G401 (cell line): ENCODE data around the gene HTR3D. TPM values are rescaled to one million over a fixed set of nuclear protein-coding genes. Genes with fewer than 3 reads are reported as not detected.
"Not testable (repeated sequence)": the region's sequence is repeated elsewhere in the genome, so short reads cannot be mapped to it uniquely, and the experiment has no call there.

Experiments used
- DNase-seq: peaks from one replicate; pipeline ENCODE4 v3.0.0-alpha.2; 2015; ENCODE audit warnings: low spot score
- in situ Hi-C: cut with HindIII; loops from 2 replicates; pipeline ENCODE4 v1.10.0; 2016; ENCODE audit warnings: low sequenced_read_pairs, mixed read lengths
- total RNA-seq: library from RNA; depleted of rRNA; stranded (reverse); fragments of >200 nt; shearing (Covaris generic); gene quantifications from 2 replicates; pipeline ENCODE4 v1.2.3, GENCODE V29; 2014; rRNA removed

Gene HTR3D
- total RNA-seq = not detected in 2 replicates

DNA sequence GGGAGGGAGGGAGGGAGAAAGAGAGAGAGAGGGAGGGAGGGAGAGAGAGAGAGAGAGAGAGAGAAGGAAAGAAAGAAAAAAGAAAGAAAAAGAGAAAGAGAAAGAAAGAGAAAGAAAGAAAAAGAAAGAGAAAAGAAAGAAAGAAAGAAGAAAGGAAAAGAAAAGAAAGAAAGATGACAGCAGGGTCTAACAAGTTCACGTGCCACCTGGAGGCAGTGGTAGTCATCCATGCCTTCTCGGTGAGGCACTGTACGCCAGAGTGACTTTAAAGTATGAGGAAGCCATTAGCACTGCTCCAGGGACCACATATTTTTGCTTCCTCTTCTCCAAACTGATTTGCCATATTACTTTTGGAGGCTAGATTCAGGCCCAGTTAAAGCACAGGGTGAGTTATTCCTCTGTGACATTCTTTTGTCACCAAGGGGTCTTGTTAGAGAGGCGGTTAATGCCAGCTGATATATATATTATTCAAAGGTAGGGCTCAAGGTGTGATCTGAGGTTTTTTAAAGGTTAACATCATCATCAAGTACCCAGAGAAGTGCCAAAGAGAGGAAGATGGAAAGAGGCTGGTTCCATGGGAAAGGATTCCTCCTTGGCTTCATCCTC, at the start of gene HTR3D:
Gene HTR3D, plus strand, starts transcription at position 556 of the 606 bp plus-strand sequence. Its CDS starts 0 bp downstream, at position 556.
- DNase-seq = no peak
- in situ Hi-C loops = no loop called here

DNA sequence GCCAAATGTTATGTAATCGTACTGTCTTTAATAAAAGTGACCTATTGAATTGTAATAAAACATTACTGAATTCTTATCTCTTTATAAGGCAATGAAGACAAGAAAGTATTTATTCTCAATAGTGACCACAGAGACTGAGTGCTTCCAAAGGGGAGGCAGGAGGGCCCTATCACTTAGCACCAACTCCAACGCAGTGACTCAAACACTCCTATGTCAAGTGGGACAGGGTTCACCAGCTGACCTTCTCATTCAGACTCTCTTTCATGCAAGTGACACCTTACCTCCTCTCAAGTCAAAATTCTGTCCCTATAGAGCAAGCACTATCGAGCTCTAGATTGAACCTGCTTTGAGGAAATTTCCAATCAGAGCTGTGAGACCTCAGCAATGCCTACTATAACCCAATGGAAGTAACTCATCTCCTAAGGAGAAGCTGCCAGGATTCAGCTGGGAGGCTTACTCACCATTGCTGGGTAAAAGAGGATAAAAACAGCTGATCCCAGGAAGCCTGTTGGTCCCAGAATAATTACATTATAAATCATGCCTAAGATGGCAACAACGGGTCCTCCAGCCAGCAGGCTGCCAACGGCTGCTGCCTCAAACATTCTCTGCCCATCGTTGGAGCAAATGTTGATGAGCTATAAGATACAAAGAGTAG, 49.4 kb upstream of the HTR3D start:
- in situ Hi-C loops = no loop called here
- DNase-seq = no peak

- DNase-seq = no peak
- in situ Hi-C loops = no loop called here
Observed at GRCh38 chr3:183984127-183984740, 47.3 kb upstream of the HTR3D start.

DNA sequence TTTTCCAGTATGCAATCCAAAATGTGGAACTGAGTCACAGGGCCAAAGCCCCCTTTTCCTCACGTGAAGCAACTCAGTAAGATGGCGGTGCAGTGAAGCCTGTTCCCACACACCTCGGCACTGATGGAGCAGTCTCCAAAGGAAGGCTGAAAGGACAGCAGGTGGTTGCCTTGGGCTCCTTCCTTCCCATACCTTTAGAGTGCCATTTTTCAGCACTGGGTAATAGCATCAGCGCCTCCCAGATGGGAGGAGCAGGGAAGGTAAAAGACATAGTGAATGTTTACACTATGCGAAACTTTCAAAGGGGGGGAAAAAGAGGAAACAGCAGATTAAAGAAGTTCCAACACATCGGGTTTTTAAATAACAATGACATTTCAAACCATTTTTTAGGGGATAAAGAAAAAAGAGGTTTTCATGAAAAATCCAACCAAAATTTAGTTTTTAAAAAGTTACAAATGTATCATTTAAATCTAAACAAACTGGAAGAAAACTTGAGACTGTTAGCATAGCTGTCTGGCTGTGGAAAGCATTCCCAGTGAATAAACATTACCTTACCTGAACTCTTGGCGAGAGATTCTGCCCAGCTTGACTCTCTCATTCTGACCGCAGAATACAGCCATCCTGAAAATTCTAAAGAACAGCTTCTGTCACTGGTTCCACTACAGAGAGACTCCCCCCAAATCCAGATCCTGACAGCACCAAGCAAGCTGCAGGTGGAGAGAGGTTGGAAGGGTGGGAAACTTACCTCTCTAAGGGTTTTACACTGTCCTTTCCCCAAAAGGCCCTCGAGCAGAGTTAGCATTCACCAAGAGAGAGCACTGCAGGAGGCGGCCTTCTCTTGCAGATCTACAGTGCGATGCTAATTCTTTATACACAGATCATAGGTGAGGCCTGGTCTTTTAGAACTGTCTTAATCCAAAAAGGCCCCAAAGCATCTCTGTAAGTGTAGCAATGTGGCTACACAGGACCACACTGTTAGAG, 46.5 kb upstream of the HTR3D start:
- DNase-seq = peak; percentile 55

DNA sequence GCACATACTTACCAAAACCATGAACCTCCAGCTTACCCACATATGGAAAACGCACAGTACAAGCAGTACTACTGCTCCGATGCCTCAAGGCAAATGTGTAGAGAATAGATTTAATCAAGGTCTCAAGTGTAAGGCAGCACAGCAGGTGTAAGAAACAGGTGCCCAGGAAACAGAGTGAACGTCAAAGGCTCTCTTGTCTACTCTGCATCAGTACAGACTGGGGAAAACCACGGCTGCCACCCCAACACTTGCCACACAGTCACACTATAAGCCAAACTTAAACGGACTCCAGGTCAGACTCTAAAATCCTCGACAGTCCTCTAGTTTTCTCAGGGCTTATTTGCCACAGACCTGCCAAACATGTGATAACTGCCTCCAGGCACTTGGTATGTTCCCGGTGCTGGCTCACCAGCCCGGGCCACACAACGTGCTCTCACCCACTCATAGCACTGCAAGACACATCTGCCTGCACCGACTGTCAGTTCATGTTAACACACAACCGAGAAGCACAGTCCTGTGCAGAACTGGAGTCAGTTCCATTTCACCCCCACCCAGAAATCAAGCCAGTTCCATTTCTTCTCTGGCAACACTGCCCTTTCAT, 44.4 kb upstream of the HTR3D start:
- DNase-seq = no peak
- in situ Hi-C loops = no loop called here

More for the DNA sequence above, 46.5 kb upstream of the HTR3D start:
- in situ Hi-C loops = no loop called here

GRCh38 chr3:183988216-183988790, 43.2 kb upstream of the HTR3D start:
- in situ Hi-C loops = no loop called here
- no peak for DNase-seq

GRCh38 chr3:183991403-183991802, 40.1 kb upstream of the HTR3D start:
- in situ Hi-C loops = no loop called here
- DNase-seq = no peak

DNA sequence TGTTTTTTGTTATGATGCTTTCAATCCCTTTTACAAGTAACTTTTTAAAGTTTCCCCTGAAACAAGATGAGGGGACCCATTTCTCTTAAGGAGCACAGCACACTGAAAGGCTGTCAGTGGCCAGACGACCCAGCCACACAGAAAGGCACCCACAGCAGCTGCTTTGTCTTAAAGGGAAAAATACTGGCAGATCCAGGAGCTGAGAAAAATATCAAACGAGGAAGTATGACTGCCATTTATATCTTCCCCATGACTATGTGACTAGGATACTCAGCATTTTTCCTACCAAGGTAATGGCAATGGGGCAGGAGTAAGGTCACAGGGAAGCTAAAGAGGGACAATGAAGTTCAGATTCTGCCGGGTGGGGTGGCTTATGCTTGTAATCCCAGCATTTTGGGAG, 29.8 kb upstream of the HTR3D start:
- in situ Hi-C loops = no loop called here
- DNase-seq = no peak

GRCh38 chr3:184002469-184002868, 29.1 kb upstream of the HTR3D start:
- peak; percentile 18 for DNase-seq
- in situ Hi-C loops = no loop called here

- in situ Hi-C loops = no loop called here
- DNase-seq = no peak
Observed at GRCh38 chr3:184003187-184003967, 28.2 kb upstream of the HTR3D start.

DNA sequence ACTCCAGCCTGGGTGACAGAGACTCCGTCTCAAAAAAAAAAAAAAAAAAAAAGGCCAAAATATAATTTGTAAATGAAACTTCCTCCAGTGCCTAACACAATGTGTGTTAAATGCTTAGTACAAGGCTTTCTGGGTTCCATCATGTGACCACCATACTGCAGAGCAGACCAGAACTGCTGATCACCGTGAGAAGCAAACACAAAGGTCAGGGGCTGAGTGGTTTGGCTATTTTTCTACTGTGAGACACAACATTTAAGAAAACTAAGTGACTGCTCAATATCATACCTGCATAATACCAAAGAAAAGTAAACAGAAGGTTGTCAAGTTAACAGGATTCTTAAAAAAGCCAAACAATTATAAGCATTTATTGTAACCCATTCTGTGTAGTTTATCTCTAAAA, 27.1 kb upstream of the HTR3D start:
- in situ Hi-C loops = no loop called here
- DNase-seq = no peak

GRCh38 chr3:184005941-184006507, 25.5 kb upstream of the HTR3D start:
- in situ Hi-C loops = no loop called here
- DNase-seq = peak; percentile 95

- in situ Hi-C loops, DNase-seq: not testable (repeated sequence)
Observed at GRCh38 chr3:184007143-184007813, 24.3 kb upstream of the HTR3D start.

- DNase-seq = no peak
- in situ Hi-C loops = no loop called here
Observed at GRCh38 chr3:184008161-184008560, 23.4 kb upstream of the HTR3D start.

- no peak for DNase-seq
- in situ Hi-C loops = no loop called here
Observed at GRCh38 chr3:184011230-184011876, 20.2 kb upstream of the HTR3D start.

GRCh38 chr3:184011937-184012889, 19.3 kb upstream of the HTR3D start:
- in situ Hi-C loops = no loop called here
- DNase-seq = no peak
